Stimulated activated CD8-positive, alpha-beta memory T cell treated with anti-CD3 and anti-CD28 coated beads, Interleukin-4, amount 100 ng/mL, for 1 hour (primary cell): Measurements from ENCODE around the gene GRIN3A.

Source experiments
- DNase-seq, 2 donors: peaks; one replicate each; pipeline ENCODE4 v3.0.0-alpha.2; 2020; ENCODE audit warnings: low read depth in 2 of 2, low spot score in 1 of 2

Gene GRIN3A

GRCh38 chr9:101530076-101530711 is 208.3 kb downstream of the GRIN3A start:
- peak; percentile 18 to 32 for DNase-seq

DNA sequence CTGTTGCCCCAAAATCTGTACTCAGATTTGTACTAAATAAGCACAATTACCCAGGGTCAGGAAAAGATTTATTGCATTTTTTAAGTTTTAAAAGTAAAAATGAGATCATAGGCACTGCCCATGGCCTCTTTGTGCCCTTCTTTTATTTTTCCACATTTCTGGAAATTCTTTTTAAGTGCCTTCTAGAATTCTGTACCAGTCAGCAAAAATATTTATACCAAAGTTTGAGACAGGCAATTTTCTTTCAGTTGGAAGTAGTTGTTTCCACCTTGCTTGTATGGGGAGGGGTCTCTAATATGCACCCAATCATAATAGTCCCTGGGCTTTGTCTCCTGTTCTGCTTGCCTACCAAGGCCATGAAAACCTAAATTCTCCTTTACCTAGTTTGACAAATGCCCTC is 210.4 kb downstream of the GRIN3A start:
- no peak for DNase-seq

DNA sequence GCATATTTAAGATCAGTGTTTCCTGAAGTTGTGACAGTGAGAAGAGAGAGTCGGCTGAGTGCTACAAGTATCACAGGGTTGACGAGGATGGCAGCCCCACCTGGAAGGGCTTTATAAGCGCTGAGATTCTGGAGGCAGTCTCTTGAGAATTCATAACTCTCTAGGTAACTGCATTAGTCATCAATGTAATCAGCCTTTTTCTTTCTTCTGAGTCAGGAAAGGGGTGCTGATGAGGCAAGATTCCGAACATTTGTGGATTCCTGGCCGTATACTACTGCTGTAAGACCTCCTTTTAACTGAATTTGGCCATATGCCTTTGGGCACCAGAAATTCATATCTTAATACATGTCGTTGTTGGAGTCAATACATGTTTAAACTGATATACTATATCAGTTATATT is 211.4 kb downstream of the GRIN3A start:
- no peak for DNase-seq

- DNase-seq = no peak
Measured at GRCh38 chr9:101524371-101524770, 214.1 kb downstream of the GRIN3A start.
